NCI-H82 treated with DMSO at 0.1 percent for 48 hours (cell line): ENCODE results near the gene LRMDA.

ENCODE experiments used
- DNase-seq: peaks from one replicate; lab custom pipeline; 2025; ENCODE audit not compliant: unreplicated experiment; lab: John Stamatoyannopoulos, UW

The LRMDA gene

GRCh38 chr10:75967491-75967890, 536.1 kb downstream of the LRMDA start:
- no peak for DNase-seq

GRCh38 chr10:75969031-75969430, 537.6 kb downstream of the LRMDA start:
- no peak for DNase-seq

GRCh38 chr10:75971402-75972211, 540.2 kb downstream of the LRMDA start:
- no peak for DNase-seq

GRCh38 chr10:75972491-75973276, 541.3 kb downstream of the LRMDA start:
- peak; percentile 10 for DNase-seq

GRCh38 chr10:75974080-75974479, 542.7 kb downstream of the LRMDA start:
- no peak for DNase-seq

GRCh38 chr10:75976681-75977080, 545.3 kb downstream of the LRMDA start:
- DNase-seq = no peak

- no peak for DNase-seq
These were observed 545.7 kb downstream of the LRMDA start for GRCh38 chr10:75977139-75977538.

GRCh38 chr10:75978213-75978612, 546.8 kb downstream of the LRMDA start:
- no peak for DNase-seq

- no peak for DNase-seq
These were observed 549.1 kb downstream of the LRMDA start for GRCh38 chr10:75980419-75981002.

- no peak for DNase-seq
These were observed 551.4 kb downstream of the LRMDA start for GRCh38 chr10:75982611-75983369.

GRCh38 chr10:75984067-75984466, 552.6 kb downstream of the LRMDA start:
- DNase-seq = no peak

- DNase-seq = no peak
These were observed 556.2 kb downstream of the LRMDA start for GRCh38 chr10:75987616-75988015.

GRCh38 chr10:75994357-75995040, 563.1 kb downstream of the LRMDA start:
- DNase-seq = no peak

- DNase-seq = no peak
These were observed 563.6 kb downstream of the LRMDA start for GRCh38 chr10:75995041-75995430.

GRCh38 chr10:75995720-75996119, 564.3 kb downstream of the LRMDA start:
- DNase-seq = no peak

- no peak for DNase-seq
These were observed 567.6 kb downstream of the LRMDA start for GRCh38 chr10:75999001-75999400.

GRCh38 chr10:75999515-76000209, 568.2 kb downstream of the LRMDA start:
- no peak for DNase-seq

- no peak for DNase-seq
These were observed 569.1 kb downstream of the LRMDA start for GRCh38 chr10:76000550-76000949.

- no peak for DNase-seq
These were observed 569.6 kb downstream of the LRMDA start for GRCh38 chr10:76001019-76001418.

GRCh38 chr10:76001461-76001860, 570.0 kb downstream of the LRMDA start:
- DNase-seq = no peak
